ENCODE results near the gene TESK2. TPM values are rescaled to one million over a fixed set of nuclear protein-coding genes. Genes with fewer than 3 reads are reported as not detected.
A peak's percentile ranks its signal among the peaks of the same experiment; 100 is the strongest.

The TESK2 gene
- total and polyA plus RNA-seq, 2 of the 13 experiments (the other 11 are each of a cell fraction or from before 2014, with no cell fraction given), result 5.5 to 9.6 TPM

GRCh38 chr1:45303520-45304310 lies 187.2 kb downstream of the TESK2 start (continued):
- TF ChIP-seq HNRNPK (IDR thresholded peaks at IDR 0.05; ENCODE audit: low read depth, low read length, poor library complexity, severe bottlenecking), result peak; percentile 96
- peak; percentile 92 for TF ChIP-seq PHF8 (CRISPR knock-in tag; IDR thresholded peaks at IDR 0.05)
- TF ChIP-seq HOXA7 (CRISPR knock-in tag; IDR thresholded peaks at IDR 0.05), result no peak
- TF ChIP-seq ZNF251 (CRISPR knock-in tag; IDR thresholded peaks at IDR 0.05), result no peak
- TF ChIP-seq ZNF263 (CRISPR knock-in tag; IDR thresholded peaks at IDR 0.05), result peak; percentile 96
- TF ChIP-seq ZNF678 (CRISPR knock-in tag; IDR thresholded peaks at IDR 0.05), result no peak; the same call in 1 of the 2 replicates
- TF ChIP-seq ZNF558 (CRISPR knock-in tag; IDR thresholded peaks at IDR 0.05; ENCODE audit: borderline replicate concordance), result 0 out of 2 replicates have a peak, but pooled peaks have one; percentile 41
- TF ChIP-seq CSRNP2 (CRISPR knock-in tag; conservative IDR thresholded peaks at IDR 0.05; ENCODE audit: low read depth), result no peak
- TF ChIP-seq PRMT3 (CRISPR knock-in tag; IDR thresholded peaks at IDR 0.05; ENCODE audit: borderline replicate concordance, low read depth), result no peak
- TF ChIP-seq ZNF160 (CRISPR knock-in tag; IDR thresholded peaks at IDR 0.05), result no peak
- peak; percentile 87 for TF ChIP-seq PITX1 (CRISPR knock-in tag; IDR thresholded peaks at IDR 0.05)
- peak; percentile 90 for TF ChIP-seq KDM5B (CRISPR knock-in tag; IDR thresholded peaks at IDR 0.05; ENCODE audit: borderline replicate concordance)
- peak; percentile 60; the same call in 1 of the 2 replicates for TF ChIP-seq ZKSCAN8 (CRISPR knock-in tag; IDR thresholded peaks at IDR 0.05; ENCODE audit: borderline replicate concordance)
- TF ChIP-seq FOXJ3 (CRISPR knock-in tag; IDR thresholded peaks at IDR 0.05; ENCODE audit: borderline replicate concordance), result no peak
- peak; percentile 50; the same call in 1 of the 2 replicates for TF ChIP-seq RFXAP (CRISPR knock-in tag; IDR thresholded peaks at IDR 0.05; ENCODE audit: borderline replicate concordance)
- no peak for TF ChIP-seq ZNF720 (CRISPR knock-in tag; IDR thresholded peaks at IDR 0.05)
- peak; percentile 67; the same call in 1 of the 2 replicates for TF ChIP-seq TOPORS (CRISPR knock-in tag; IDR thresholded peaks at IDR 0.05)
- peak; percentile 91 for TF ChIP-seq TCF7 (IDR thresholded peaks at IDR 0.05; ENCODE audit: low read depth)
- no peak for TF ChIP-seq DR1 (CRISPR knock-in tag; IDR thresholded peaks at IDR 0.05)
- TF ChIP-seq ZNF674 (CRISPR knock-in tag; IDR thresholded peaks at IDR 0.05; ENCODE audit: low read depth), result 0 out of 2 replicates have a peak, but pooled peaks have one; percentile 47
- peak; percentile 70; the same call in 1 of the 2 replicates for TF ChIP-seq ZNF296 (CRISPR knock-in tag; conservative IDR thresholded peaks at IDR 0.05)
- peak; percentile 86; the same call in 1 of the 2 replicates for TF ChIP-seq ZNF205 (CRISPR knock-in tag; IDR thresholded peaks at IDR 0.05)
- TF ChIP-seq MEF2D (CRISPR knock-in tag; IDR thresholded peaks at IDR 0.05), result peak; percentile 71
- peak; percentile 77; the same call in 1 of the 2 replicates for TF ChIP-seq ZNF33B (CRISPR knock-in tag; IDR thresholded peaks at IDR 0.05)
- peak; percentile 81 for TF ChIP-seq PHF20 (CRISPR knock-in tag; IDR thresholded peaks at IDR 0.05)
- 0 out of 2 replicates have a peak, but pooled peaks have one; percentile 31 for TF ChIP-seq ZBTB4 (CRISPR knock-in tag; IDR thresholded peaks at IDR 0.05; ENCODE audit: borderline replicate concordance)
- TF ChIP-seq ZNF557 (CRISPR knock-in tag; IDR thresholded peaks at IDR 0.05), result no peak
